Neural crest cell (in vitro differentiated cells): ENCODE data around the gene F11. TPM values are rescaled to one million over a fixed set of nuclear protein-coding genes. Genes with fewer than 3 reads are reported as not detected.
"Not testable (repeated sequence)": the region's sequence is repeated elsewhere in the genome, so short reads cannot be mapped to it uniquely, and the experiment has no call there.

Experiments used
- DNase-seq: peaks from one replicate; pipeline ENCODE4 v3.0.0; 2021; ENCODE audit warnings: low read depth, mixed read lengths, low spot score
- H3K27ac Mint-ChIP-seq: one replicate; pipeline ENCODE4 v1.8.0; 2021; ENCODE audit warnings: mild to moderate bottlenecking, mixed read lengths; ENCODE audit not compliant: unreplicated experiment
- H3K27me3 Mint-ChIP-seq: 2 replicates; pipeline ENCODE4 v1.8.0; 2021; ENCODE audit warnings: low read depth, mild to moderate bottlenecking, mixed read lengths
- H3K36me3 Mint-ChIP-seq: 2 replicates; pipeline ENCODE4 v1.8.0; 2021; ENCODE audit warnings: low read depth, mild to moderate bottlenecking, mixed read lengths
- H3K4me1 Mint-ChIP-seq: 2 replicates; pipeline ENCODE4 v1.8.0; 2021; ENCODE audit warnings: mixed read lengths
- H3K4me3 Mint-ChIP-seq: one replicate; pipeline ENCODE4 v1.8.0; 2021; ENCODE audit warnings: mild to moderate bottlenecking, mixed read lengths
- H3K9me3 Mint-ChIP-seq: 2 replicates; pipeline ENCODE4 v1.8.0; 2021; ENCODE audit warnings: mixed read lengths
- CTCF ChIP-seq: fragments of 200-600 bp; sonication (generic); conservative IDR thresholded peaks from 2 replicates; pipeline ENCODE4 v1.5.0; 2021; ENCODE audit warnings: antibody characterized with exemption, mild to moderate bottlenecking
- total RNA-seq: library from RNA; stranded (reverse); gene quantifications from 2 replicates; pipeline ENCODE4 v1.2.1, GENCODE V29; 2021

F11 gene
- total RNA-seq, 1 donor from 2014 or later, result not detected

DNA sequence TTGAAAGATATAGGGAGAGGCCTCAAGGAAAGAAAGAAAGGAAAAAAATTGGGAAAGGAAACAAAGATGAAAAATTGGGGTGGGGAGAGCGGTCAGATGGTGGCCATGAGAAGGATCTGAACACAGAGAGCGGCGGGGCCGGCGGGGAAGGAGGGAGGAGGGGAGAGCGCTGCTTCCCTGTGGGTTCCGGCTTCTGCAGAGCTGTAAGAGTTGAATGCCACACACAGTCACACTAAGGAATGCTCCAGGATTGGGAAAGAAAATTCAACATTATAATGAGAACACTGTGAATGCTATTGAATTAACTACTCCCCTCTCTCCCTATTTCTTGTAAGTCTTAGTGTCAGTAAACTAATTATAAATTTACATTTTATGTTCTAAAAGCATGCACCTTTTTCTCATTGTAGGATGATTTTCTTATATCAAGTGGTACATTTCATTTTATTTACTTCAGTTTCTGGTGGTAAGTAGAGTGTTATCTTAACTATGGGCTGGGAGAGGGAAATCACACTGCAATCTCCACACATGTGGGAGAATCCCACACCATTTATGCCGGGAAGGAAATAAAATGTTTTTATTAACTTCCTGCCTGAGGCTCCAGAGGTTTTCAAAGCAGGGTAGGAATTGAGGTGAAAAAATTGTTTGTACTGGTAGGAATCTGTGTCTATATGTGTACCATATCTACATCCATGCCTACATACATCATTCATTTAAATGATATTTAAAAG is 904 bp downstream of the F11 start:
- Mint-ChIP-seq H3K4me3 (peak overlapping the region; percentile 74), H3K9me3 (no peaks in the 10 kb centered on the region), H3K27ac (peak overlapping the region; percentile 28), H3K36me3 (no peaks in the 10 kb centered on the region), H3K4me1 (peaks cover 22% of the 10 kb centered on the region), H3K27me3 (peaks cover 8% of the 10 kb centered on the region)
- no peak for TF ChIP-seq CTCF
- DNase-seq, result peak; percentile 26

DNA sequence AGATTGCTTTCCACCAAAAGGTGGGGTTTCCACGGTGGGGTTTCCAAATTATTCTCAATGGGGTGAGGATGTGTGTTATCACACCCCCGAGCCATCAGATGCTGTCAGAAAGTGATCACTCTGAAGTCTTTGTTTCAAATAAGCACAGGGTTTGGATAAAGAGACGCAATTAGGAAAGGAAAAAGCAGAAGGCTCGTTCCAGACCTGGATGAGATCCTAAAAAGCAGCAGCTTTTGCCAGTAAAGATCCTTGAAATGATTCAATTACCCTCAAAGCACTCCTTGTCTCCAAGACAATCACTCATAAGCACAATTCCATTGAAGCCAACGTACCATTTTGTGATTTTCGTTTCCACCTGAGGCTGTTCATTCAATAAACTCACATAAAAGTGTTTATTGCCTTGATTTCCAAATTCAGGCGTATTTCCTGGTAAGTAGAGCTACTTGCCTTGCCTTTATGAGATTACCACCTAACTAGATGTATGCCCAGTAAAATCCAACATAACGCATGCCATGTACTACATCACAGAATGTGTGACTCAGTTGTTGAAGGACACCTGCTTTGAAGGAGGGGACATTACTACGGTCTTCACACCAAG is 5.2 kb downstream of the F11 start:
- Mint-ChIP-seq H3K9me3 (no peaks in the 10 kb centered on the region), H3K27me3 (peaks cover 8% of the 10 kb centered on the region), H3K27ac (no peak overlapping the region), H3K4me3 (no peak overlapping the region), H3K36me3 (no peaks in the 10 kb centered on the region), H3K4me1 (peaks cover 11% of the 10 kb centered on the region)
- TF ChIP-seq CTCF, result no peak
- DNase-seq, result no peak

DNA sequence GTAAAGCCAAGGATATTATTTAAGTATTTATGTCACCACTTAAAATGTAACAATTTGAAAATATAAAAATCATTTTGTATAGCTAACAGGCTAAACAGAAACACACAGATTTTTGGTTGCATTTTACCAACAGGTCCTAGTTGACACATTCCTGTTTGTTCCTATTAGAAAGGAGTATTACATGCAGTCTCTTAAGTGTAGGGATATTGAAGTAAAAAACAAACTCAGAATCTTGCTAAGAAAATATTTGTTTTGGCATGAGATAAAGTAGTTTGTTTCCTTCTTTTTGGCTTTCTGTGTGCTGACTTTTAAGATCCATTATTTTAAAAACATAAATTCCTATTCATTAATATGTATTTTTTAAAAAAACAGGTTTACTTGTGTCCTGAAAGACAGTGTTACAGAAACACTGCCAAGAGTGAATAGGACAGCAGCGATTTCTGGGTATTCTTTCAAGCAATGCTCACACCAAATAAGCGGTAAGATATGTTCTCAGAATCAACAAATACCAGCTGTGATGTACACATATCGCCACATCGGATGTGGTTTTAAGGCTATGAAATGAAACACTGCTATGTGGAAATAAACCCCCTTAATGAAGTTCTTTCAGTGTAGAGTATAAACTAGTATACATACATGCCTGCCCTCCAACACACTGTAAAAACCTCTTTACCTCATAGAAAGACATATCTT is 6.9 kb downstream of the F11 start:
- Mint-ChIP-seq H3K36me3 (no peaks in the 10 kb centered on the region), H3K9me3 (no peaks in the 10 kb centered on the region), H3K27me3 (no peaks in the 10 kb centered on the region), H3K4me3 (no peak overlapping the region), H3K27ac (no peak overlapping the region), H3K4me1 (no peaks in the 10 kb centered on the region)
- TF ChIP-seq CTCF, result no peak
- no peak for DNase-seq

DNA sequence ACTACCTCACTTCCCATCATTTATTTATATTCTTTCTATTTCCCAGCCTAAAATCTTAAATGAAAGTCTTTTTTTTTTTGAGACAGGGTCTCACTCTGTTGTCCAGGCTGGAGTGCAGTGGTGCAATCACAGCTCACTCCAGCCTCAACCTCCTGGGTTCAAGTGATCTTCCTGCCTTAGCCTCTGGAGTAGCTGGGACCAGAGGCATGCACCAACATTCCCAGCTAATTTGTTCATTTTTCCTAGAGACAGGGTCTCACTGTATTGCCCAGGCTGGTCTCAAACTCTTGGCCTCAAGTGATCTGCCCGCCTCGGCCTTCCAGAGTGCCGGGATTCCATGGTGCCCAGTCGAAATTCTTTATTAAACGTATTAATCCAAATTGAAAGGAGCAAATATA is 7.4 kb downstream of the F11 start:
- H3K27me3 Mint-ChIP-seq, H3K4me3 Mint-ChIP-seq, DNase-seq, H3K36me3 Mint-ChIP-seq, H3K27ac Mint-ChIP-seq, H3K9me3 Mint-ChIP-seq, H3K4me1 Mint-ChIP-seq: not testable (repeated sequence)

GRCh38 chr4:186283311-186283710 is 17.3 kb downstream of the F11 start:
- H3K4me1 Mint-ChIP-seq, result no peaks in the 10 kb centered on the region

More at GRCh38 chr4:186283311-186283710, 17.3 kb downstream of the F11 start:
- no peaks in the 10 kb centered on the region for H3K9me3 Mint-ChIP-seq
- no peaks in the 10 kb centered on the region for H3K27me3 Mint-ChIP-seq
- TF ChIP-seq CTCF, result no peak
- no peak for DNase-seq
- H3K27ac Mint-ChIP-seq, result no peak overlapping the region
- H3K4me3 Mint-ChIP-seq, result no peak overlapping the region
- H3K36me3 Mint-ChIP-seq, result no peaks in the 10 kb centered on the region
